Subcutaneous abdominal adipose tissue (tissue), 5 donors: ENCODE results near the gene ROR2.
A peak's percentile ranks its signal among the peaks of the same experiment; 100 is the strongest.

Source experiments
- H3K27ac ChIP-seq: one replicate; pipeline ENCODE4 v1.7.0; 2013; ENCODE audit warnings: low read depth, mild to moderate bottlenecking, inconsistent platforms, low read length, moderate library complexity
- H3K27me3 ChIP-seq, 5 donors: one replicate each; pipeline ENCODE4 v1.7.0; 2013; ENCODE audit warnings: low read length in 5 of 5, inconsistent platforms in 1 of 5; ENCODE audit not compliant: control insufficient read depth in 5 of 5, insufficient read depth in 4 of 5
- H3K36me3 ChIP-seq, 5 donors: one replicate each; pipeline ENCODE4 v1.7.0; 2013; ENCODE audit warnings: low read length in 5 of 5; ENCODE audit not compliant: control insufficient read depth in 5 of 5, insufficient read depth in 5 of 5
- H3K4me1 ChIP-seq, 5 donors: one replicate each; pipeline ENCODE4 v1.7.0; 2013; ENCODE audit warnings: low read length in 5 of 5, mild to moderate bottlenecking in 3 of 5, moderate library complexity in 1 of 5; ENCODE audit not compliant: control insufficient read depth in 5 of 5, insufficient read depth in 5 of 5
- H3K4me3 ChIP-seq, 5 donors: one replicate each; pipeline ENCODE4 v1.7.0; 2013; ENCODE audit warnings: low read length in 5 of 5, low read depth in 1 of 5
- H3K9ac ChIP-seq, 5 donors: one replicate each; pipeline ENCODE4 v1.7.0; 2013; ENCODE audit warnings: low read length in 5 of 5, mild to moderate bottlenecking in 4 of 5, moderate library complexity in 3 of 5
- H3K9me3 ChIP-seq, 5 donors: one replicate each; pipeline ENCODE4 v1.7.0; 2013; ENCODE audit warnings: low read length in 5 of 5; ENCODE audit not compliant: control insufficient read depth in 5 of 5
- donor health status: healthy.
- donor health status: healthy.
- donor health status: healthy.
- donor health status: healthy.
- donor health status: healthy.

The ROR2 gene

DNA sequence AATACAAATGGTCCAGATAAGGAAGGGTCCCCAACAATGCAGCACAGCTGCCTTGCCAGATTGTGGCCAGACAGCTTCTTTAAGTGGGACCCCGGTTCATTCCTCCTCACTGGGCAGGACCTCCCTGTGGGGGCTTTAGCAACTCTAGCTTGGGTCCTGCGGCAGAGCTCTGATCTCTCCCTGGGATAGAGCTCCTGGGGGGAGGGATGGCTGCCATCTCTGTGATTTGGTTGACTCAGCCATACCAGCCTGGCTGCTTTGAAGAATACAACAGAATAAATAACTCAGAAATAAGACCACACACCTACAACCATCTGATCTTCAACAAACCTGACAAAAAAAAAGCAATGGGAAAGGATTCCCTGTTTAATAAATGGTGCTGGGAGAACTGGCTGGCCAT is 22.7 kb upstream of the ROR2 start:
- Histone ChIP-seq H3K27me3 (peaks cover 0 to 6% (median 0%) of the 10 kb centered on the region in 5 donors), H3K4me1 (no peaks in the 10 kb centered on the region), H3K9me3 (no peaks in the 10 kb centered on the region), H3K36me3 (no peaks in the 10 kb centered on the region), H3K27ac (no peak overlapping the region), H3K9ac (no peak overlapping the region), H3K4me3 (no peak overlapping the region)

DNA sequence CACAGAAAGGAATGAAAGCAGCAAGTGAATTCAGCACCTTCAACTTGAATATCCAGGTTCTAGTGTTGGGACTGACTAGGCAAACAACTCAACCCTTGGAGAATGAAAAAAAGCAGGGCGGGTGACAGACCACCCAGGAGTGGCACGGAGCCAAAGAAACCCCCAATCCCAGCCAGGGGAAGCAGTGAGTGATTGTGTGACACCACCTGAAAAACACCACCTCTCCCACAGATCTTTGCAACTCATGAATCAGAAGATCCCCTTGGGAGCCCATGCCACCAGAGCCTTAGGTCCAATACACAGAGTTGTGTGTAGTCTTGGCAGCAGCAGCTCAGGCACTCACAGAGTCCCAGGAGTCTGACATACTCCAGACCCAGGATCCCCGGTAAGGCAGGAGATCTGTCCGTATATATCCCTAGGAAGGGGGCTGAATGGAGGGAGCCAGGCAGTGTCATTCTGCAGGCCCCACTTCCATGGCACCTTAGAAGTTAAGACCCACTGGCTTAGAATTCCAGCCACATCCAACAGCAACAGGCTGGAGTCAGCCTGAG is 22.1 kb upstream of the ROR2 start:
- Histone ChIP-seq H3K9ac (no peak overlapping the region), H3K4me3 (no peak overlapping the region), H3K9me3 (no peaks in the 10 kb centered on the region), H3K27me3 (peaks cover 0 to 6% (median 0%) of the 10 kb centered on the region in 5 donors), H3K4me1 (no peaks in the 10 kb centered on the region), H3K27ac (no peak overlapping the region), H3K36me3 (no peaks in the 10 kb centered on the region)

DNA sequence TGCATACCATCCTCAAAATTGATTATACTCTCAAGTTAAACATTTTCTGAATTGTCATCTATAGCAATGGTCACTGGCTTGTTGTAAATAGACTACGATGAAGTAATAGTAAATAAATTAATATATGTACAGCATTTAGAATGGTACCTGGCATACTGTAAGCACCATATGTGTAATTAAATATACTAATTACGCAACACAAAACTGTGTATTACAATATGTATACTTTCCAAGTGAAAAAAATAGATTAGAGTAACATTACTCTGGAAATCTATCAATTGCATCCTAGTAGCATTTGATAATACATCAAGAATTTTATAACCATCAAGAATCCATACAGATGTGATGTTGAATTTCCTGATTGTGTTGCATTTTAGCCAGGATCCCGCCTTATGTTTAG is 17.2 kb upstream of the ROR2 start:
- Histone ChIP-seq H3K27me3 (peaks cover 0 to 4% (median 0%) of the 10 kb centered on the region in 5 donors), H3K9ac (no peak overlapping the region), H3K36me3 (no peaks in the 10 kb centered on the region), H3K9me3 (peaks cover 0 to 8% (median 0%) of the 10 kb centered on the region in 5 donors), H3K4me1 (no peaks in the 10 kb centered on the region), H3K4me3 (no peak overlapping the region), H3K27ac (no peak overlapping the region)

DNA sequence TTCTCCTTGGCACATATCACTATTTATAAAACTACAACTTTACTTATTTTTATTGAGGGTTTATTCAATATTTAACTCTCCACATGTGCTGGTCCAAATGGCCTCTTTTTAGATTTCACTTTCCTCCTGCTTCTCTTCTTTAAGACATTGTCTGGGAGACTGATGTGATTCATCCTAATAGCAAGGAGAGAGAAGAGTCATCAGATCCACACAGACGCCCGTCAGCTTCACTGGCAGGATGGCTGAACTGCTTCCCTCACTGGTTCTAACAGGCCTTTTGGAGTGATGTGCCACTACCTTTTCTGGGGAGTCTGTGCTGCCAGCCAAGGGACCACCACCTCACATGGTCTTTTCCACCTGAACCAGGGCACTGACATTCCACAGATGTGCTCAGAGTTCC is 16.5 kb upstream of the ROR2 start:
- Histone ChIP-seq H3K36me3 (no peaks in the 10 kb centered on the region), H3K27me3 (peaks cover 0 to 4% (median 0%) of the 10 kb centered on the region in 5 donors), H3K4me1 (no peaks in the 10 kb centered on the region), H3K9me3 (peaks cover 0 to 8% (median 0%) of the 10 kb centered on the region in 5 donors), H3K9ac (no peak overlapping the region), H3K4me3 (no peak overlapping the region), H3K27ac (no peak overlapping the region)

DNA sequence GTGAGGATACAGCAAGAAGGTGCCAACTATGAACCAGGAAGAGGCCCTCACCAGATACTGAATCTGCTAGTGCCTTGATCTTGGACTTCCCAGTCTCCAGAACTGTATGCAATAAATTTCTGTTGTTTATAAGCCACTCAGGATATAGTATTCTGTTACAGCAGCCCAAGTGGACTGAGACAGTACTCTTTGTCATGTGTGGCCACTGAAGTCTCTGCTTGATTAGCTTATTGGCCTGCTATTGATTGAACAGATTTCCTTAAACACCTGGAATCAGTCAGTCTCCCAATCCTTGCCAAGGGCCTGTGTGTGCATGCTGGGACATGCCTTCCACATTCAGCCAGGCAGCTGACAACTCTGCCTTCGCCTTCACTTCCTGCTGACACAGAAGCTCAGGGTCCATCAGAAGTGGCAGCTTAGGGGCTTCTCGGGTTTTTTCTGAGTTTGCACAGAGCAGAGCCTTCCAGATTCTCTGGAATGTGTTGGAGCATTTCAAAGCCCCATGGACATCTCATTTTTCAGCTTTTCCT is 13.7 kb upstream of the ROR2 start:
- H3K36me3 ChIP-seq, result no peaks in the 10 kb centered on the region
- H3K9me3 ChIP-seq, result peaks cover 3 to 12% (median 6%) of the 10 kb centered on the region in 5 donors
- H3K27me3 ChIP-seq, result peaks cover 0 to 4% (median 0%) of the 10 kb centered on the region in 5 donors
- no peak overlapping the region for H3K9ac ChIP-seq
- H3K4me1 ChIP-seq, result no peaks in the 10 kb centered on the region
- H3K27ac ChIP-seq, result no peak overlapping the region
- H3K4me3 ChIP-seq, result no peak overlapping the region

DNA sequence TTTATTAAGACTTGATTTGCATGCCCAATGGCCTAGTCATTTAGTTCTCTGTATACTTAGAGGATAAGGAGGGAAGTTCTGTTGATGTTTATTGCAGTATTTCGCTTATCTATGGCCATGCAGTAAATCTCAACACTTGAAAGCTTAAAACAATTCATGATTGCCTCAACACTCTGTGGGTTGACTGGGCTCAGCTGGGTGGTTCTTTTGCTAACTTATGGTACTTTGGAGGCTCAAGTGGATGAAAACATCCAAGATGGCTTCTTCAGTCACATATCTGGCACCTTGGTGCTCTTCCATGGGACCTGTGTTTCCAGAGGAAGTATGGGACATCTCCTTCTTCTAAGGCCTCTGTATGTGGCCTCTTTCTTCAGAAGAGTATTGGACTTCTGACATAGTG is 10.3 kb upstream of the ROR2 start:
- Histone ChIP-seq H3K27me3 (no peaks in the 10 kb centered on the region), H3K9me3 (peaks cover 3 to 12% (median 6%) of the 10 kb centered on the region in 5 donors), H3K4me3 (no peak overlapping the region), H3K9ac (no peak overlapping the region), H3K27ac (no peak overlapping the region), H3K4me1 (peaks cover 0 to 10% (median 4%) of the 10 kb centered on the region in 5 donors), H3K36me3 (no peaks in the 10 kb centered on the region)

DNA sequence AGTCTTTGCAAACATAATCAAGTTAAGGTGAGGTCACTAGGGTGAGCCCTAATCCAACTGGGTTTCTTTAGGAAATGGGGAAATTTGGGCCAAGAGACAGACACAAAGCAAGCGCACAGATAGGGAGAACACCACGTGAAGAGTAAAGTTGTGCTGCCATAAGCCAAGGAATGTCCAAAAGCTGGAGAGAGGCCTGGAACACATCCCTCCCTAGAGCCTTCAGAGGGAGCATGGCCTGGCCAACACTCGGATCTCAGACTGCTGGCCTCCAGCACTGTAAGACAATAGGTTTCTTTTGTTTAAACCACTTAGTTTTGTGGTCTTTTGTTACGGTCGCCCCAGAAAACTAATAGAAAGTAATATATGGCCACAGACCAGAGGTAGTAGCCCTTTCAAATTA is 8.1 kb upstream of the ROR2 start:
- no peaks in the 10 kb centered on the region for H3K36me3 ChIP-seq
- peaks cover 3 to 6% (median 5%) of the 10 kb centered on the region in 5 donors for H3K9me3 ChIP-seq
- no peaks in the 10 kb centered on the region for H3K27me3 ChIP-seq
- peaks cover 0 to 15% (median 7%) of the 10 kb centered on the region in 5 donors for H3K4me1 ChIP-seq
- no peak overlapping the region for H3K4me3 ChIP-seq
- H3K9ac ChIP-seq, result no peak overlapping the region
- no peak overlapping the region for H3K27ac ChIP-seq

DNA sequence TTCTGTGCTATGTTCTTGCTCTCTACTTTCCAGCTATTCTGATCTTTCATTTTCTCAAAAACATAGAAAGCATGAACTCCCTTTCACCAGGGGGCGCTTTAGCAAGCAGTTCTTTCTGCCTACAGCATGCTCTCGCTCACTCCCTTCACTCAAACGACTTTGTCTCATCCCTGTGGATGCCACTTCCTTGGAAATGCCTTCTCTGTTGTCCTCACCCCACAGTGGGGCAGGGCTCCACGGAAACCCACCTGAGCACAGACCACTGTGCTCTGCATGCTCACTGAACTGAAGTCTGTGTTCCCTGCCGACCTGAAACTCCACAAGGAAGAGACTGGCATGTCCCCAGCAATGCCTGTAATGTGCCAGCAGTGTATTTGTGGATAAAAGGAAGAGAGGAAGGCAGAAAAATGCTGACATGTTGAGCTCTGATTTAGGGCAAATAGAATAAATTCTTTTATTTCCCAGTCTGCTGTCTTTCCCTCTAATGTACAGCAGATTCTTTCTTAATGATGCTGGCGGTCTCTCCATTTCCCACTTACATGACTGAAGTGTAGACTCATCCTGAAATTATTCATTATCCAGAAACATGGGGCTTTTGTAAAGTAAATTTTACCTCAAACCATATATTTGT is 4.9 kb upstream of the ROR2 start:
- H3K4me3 ChIP-seq, result peak overlapping the region in 1 of 5 donors; percentile 56
- peaks cover 5 to 16% (median 10%) of the 10 kb centered on the region in 5 donors for H3K27me3 ChIP-seq

DNA sequence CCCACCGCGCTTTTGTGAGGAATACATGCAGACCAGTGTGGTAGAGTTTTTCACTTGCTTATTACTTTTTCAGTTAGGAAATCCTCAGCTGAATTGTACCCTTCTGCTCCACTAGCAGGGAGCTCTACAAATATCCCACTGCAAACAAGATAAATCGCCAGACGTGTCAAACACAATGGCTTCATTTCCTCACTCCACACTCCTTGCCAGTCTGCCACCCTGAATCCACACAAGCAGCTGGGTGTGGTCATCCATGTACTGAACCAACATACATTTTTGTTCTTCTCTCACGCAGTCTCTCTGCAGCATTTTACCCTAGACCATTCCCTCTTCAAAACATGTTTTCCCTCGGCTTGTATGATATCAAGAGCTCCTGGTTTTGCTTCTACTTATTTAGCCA is 3.7 kb upstream of the ROR2 start:
- no peak overlapping the region for H3K27ac ChIP-seq
- peaks cover 4 to 7% (median 7%) of the 10 kb centered on the region in 5 donors for H3K9me3 ChIP-seq
- H3K27me3 ChIP-seq, result peaks cover 7 to 26% (median 10%) of the 10 kb centered on the region in 5 donors
- peaks cover 0 to 31% (median 26%) of the 10 kb centered on the region in 5 donors for H3K4me1 ChIP-seq
- no peak overlapping the region for H3K4me3 ChIP-seq
- no peak overlapping the region for H3K9ac ChIP-seq
- no peaks in the 10 kb centered on the region for H3K36me3 ChIP-seq

More for the DNA sequence above, 4.9 kb upstream of the ROR2 start:
- no peak overlapping the region for H3K9ac ChIP-seq
- H3K4me1 ChIP-seq, result peaks cover 0 to 23% (median 14%) of the 10 kb centered on the region in 5 donors
- H3K36me3 ChIP-seq, result no peaks in the 10 kb centered on the region
- H3K9me3 ChIP-seq, result peaks cover 4 to 7% (median 7%) of the 10 kb centered on the region in 5 donors
- H3K27ac ChIP-seq, result no peak overlapping the region

DNA sequence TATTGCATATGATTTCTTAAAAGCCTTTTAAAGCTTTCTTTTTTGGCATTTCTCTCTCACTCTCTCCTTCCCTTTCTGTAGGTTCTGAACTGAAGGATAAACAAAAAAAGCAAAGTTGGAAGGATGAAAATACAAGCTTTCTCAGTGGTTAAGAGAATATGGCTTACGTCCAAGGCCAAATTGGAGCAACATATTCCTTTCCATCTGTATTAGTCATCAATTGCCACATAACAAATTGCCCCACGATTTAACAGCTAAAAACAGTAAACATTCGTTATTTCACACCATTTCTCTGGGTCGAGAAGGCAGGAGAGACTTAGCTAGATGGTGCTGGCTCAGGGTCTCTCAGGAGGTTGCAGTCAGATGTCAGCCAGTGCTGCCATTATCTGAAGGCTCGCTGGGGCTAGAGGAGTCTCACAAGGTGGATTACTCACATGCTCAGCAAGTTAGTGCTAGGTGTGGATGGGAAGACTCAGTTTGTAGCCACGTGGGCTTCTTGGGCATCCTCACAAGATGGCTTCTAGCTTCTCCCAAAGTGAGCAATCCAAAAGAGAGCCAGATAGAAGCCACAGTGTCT is 2.0 kb upstream of the ROR2 start:
- Histone ChIP-seq H3K4me3 (no peak overlapping the region), H3K27ac (no peak overlapping the region), H3K9me3 (peaks cover 4 to 7% (median 7%) of the 10 kb centered on the region in 5 donors), H3K4me1 (peaks cover 0 to 28% (median 26%) of the 10 kb centered on the region in 5 donors), H3K9ac (no peak overlapping the region), H3K27me3 (peaks cover 14 to 35% (median 16%) of the 10 kb centered on the region in 5 donors), H3K36me3 (no peaks in the 10 kb centered on the region)
